Measurements from ENCODE around the gene CARS1. TPM values are rescaled to one million over a fixed set of nuclear protein-coding genes. Genes with fewer than 3 reads are reported as not detected.

CARS1 gene
- total and polyA plus RNA-seq, 2 experiments from 2014 or later: 72.9 to 95.9 TPM

DNA sequence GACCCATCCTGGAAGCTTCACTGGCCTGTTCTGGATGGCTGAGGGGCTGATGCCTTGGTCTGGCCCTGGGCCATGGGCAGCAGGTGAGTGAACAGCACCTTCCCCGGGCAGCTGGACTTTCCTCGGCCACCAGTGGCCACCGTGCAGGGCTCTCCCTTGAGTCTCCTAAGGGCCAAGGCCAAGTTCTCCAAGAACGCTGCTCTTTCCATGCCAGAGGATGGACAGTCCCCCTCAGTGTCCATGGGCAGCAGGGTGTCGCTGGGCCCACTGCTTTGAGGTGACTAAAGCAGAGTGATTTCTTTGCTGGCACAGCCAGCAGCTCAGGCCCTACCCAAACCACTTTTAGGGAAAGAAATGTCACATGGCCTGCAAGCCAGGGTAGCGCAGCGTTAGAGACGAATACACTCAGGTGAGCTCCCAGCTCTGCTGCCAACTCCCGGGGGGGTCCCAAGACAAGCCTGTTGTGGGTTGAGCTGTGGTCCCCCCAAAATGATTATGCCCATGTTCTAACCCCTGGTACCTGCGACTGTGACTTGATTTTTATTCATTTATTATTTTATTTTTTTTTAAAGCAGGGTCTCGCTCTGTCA is 3.3 kb upstream of the CARS1 start:
- peaks cover 22% of the 10 kb centered on the region for H3K36me3 Mint-ChIP-seq (ENCODE audit: low read depth)
- H3K4me3 Mint-ChIP-seq: no peak overlapping the region

More for the DNA sequence above, 3.3 kb upstream of the CARS1 start:
- H3K9me3 Mint-ChIP-seq: peaks cover 21% of the 10 kb centered on the region
- peaks cover 21% of the 10 kb centered on the region for H3K4me1 ChIP-seq (ENCODE audit: insufficient read depth)
- H3K27me3 Mint-ChIP-seq (ENCODE audit: insufficient read depth, low read depth, poor library complexity): peaks cover 13% of the 10 kb centered on the region
- H3K4me2 ChIP-seq: no peak overlapping the region
- no peaks in the 10 kb centered on the region; the same call in 1 of the 2 replicates for H3F3A ChIP-seq (replicated peaks; ENCODE audit: low read depth)
- peaks cover 15% of the 10 kb centered on the region for H3K79me2 ChIP-seq (replicated peaks; ENCODE audit: insufficient read depth)
- no peak overlapping the region for H3K27ac ChIP-seq (ENCODE audit: low read depth)
- 0 out of 2 replicates have a peak, but pooled peaks cover 3% of the 10 kb centered on the region for H3K9me2 ChIP-seq (ENCODE audit: insufficient read depth)
- H3K4me1 Mint-ChIP-seq: peaks cover 30% of the 10 kb centered on the region
- no peak overlapping the region for H3K27ac Mint-ChIP-seq
- H2AFZ ChIP-seq: no peak overlapping the region
- H3K36me3 ChIP-seq (ENCODE audit: insufficient read depth): no peaks in the 10 kb centered on the region
- H3K27me3 ChIP-seq (ENCODE audit: insufficient read depth): no peaks in the 10 kb centered on the region
- DNase-seq (ENCODE audit: low spot score) (no peak), ATAC-seq (no peak)
- H4K20me1 ChIP-seq (replicated peaks; ENCODE audit: insufficient read depth): peaks cover 9% of the 10 kb centered on the region
- TF ChIP-seq, protein P1, sequence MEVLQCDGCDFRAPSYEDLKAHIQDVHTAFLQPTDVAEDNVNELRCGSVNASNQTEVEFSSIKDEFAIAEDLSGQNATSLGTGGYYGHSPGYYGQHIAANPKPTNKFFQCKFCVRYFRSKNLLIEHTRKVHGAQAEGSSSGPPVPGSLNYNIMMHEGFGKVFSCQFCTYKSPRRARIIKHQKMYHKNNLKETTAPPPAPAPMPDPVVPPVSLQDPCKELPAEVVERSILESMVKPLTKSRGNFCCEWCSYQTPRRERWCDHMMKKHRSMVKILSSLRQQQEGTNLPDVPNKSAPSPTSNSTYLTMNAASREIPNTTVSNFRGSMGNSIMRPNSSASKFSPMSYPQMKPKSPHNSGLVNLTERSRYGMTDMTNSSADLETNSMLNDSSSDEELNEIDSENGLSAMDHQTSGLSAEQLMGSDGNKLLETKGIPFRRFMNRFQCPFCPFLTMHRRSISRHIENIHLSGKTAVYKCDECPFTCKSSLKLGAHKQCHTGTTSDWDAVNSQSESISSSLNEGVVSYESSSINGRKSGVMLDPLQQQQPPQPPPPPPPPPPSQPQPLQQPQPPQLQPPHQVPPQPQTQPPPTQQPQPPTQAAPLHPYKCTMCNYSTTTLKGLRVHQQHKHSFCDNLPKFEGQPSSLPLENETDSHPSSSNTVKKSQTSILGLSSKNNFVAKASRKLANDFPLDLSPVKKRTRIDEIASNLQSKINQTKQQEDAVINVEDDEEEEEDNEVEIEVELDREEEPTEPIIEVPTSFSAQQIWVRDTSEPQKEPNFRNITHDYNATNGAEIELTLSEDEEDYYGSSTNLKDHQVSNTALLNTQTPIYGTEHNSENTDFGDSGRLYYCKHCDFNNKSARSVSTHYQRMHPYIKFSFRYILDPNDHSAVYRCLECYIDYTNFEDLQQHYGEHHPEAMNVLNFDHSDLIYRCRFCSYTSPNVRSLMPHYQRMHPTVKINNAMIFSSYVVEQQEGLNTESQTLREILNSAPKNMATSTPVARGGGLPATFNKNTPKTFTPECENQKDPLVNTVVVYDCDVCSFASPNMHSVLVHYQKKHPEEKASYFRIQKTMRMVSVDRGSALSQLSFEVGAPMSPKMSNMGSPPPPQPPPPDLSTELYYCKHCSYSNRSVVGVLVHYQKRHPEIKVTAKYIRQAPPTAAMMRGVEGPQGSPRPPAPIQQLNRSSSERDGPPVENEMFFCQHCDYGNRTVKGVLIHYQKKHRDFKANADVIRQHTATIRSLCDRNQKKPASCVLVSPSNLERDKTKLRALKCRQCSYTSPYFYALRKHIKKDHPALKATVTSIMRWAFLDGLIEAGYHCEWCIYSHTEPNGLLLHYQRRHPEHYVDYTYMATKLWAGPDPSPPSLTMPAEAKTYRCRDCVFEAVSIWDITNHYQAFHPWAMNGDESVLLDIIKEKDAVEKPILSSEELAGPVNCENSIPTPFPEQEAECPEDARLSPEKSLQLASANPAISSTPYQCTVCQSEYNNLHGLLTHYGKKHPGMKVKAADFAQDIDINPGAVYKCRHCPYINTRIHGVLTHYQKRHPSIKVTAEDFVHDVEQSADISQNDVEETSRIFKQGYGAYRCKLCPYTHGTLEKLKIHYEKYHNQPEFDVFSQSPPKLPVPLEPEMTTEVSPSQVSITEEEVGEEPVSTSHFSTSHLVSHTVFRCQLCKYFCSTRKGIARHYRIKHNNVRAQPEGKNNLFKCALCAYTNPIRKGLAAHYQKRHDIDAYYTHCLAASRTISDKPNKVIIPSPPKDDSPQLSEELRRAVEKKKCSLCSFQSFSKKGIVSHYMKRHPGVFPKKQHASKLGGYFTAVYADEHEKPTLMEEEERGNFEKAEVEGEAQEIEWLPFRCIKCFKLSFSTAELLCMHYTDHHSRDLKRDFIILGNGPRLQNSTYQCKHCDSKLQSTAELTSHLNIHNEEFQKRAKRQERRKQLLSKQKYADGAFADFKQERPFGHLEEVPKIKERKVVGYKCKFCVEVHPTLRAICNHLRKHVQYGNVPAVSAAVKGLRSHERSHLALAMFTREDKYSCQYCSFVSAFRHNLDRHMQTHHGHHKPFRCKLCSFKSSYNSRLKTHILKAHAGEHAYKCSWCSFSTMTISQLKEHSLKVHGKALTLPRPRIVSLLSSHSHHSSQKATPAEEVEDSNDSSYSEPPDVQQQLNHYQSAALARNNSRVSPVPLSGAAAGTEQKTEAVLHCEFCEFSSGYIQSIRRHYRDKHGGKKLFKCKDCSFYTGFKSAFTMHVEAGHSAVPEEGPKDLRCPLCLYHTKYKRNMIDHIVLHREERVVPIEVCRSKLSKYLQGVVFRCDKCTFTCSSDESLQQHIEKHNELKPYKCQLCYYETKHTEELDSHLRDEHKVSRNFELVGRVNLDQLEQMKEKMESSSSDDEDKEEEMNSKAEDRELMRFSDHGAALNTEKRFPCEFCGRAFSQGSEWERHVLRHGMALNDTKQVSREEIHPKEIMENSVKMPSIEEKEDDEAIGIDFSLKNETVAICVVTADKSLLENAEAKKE (CRISPR knock-in tag; IDR thresholded peaks at IDR 0.05): no peak
- no peak for TF ChIP-seq STAT1 (IDR thresholded peaks at IDR 0.05; ENCODE audit: unreplicated experiment)
- no peak for TF ChIP-seq POLR2AphosphoS5 (IDR thresholded peaks at IDR 0.05; ENCODE audit: low read depth)
- TF ChIP-seq NANOG (IDR thresholded peaks at IDR 0.05; ENCODE audit: borderline replicate concordance): no peak
- no peak for TF ChIP-seq EZH2 (IDR thresholded peaks at IDR 0.05; ENCODE audit: low read depth, unreplicated experiment)
- H3K4me3 ChIP-seq: no peak overlapping the region

All from GM23338 (cell line).